ENCODE results near the gene UBALD2. TPM values are rescaled to one million over a fixed set of nuclear protein-coding genes. Genes with fewer than 3 reads are reported as not detected.

UBALD2 gene
- total and polyA plus RNA-seq, 9 donors: 3.6 to 21.9 (median 13.9) TPM

- H3K4me3 ChIP-seq: no peak overlapping the region
Measured at GRCh38 chr17:76277300-76278267, 12.4 kb downstream of the UBALD2 start.

GRCh38 chr17:76278268-76278908, 13.2 kb downstream of the UBALD2 start:
- DNase-seq: no peak
- Histone ChIP-seq H3K4me3 (no peak overlapping the region), H3K36me3 (no peaks in the 10 kb centered on the region), H3K9me3 (no peaks in the 10 kb centered on the region), H3K4me1 (ENCODE audit: insufficient read depth) (peaks cover 1% of the 10 kb centered on the region), H3K27me3 (no peaks in the 10 kb centered on the region), H3K27ac (no peak overlapping the region)
- 78 to 88% (median 79%) methylated on average over 17 to 19 of the region's 19 CpGs for WGBS, 3 donors
- intact Hi-C loops (cut with DNase I): loop anchor here (2.0 to 10.0 kb wide), 6 partner anchors 94 to 364 kb away; no protein-coding TSS in a partner anchor
- TF ChIP-seq POLR2A (IDR thresholded peaks at IDR 0.05) (no peak), CTCF (IDR thresholded peaks at IDR 0.05) (no peak), EP300 (IDR thresholded peaks at IDR 0.05) (no peak)

More at GRCh38 chr17:76277300-76278267, 12.4 kb downstream of the UBALD2 start:
- intact Hi-C loops (cut with DNase I): loop anchor here (2.0 to 10.0 kb wide), 6 partner anchors 93 to 363 kb away; no protein-coding TSS in a partner anchor
- 85 to 88% (median 85%) methylated on average over 30 to 31 of the region's 31 CpGs for WGBS, 3 donors
- no peaks in the 10 kb centered on the region for H3K36me3 ChIP-seq
- peaks cover 2% of the 10 kb centered on the region for H3K4me1 ChIP-seq (ENCODE audit: insufficient read depth)
- no peak overlapping the region for H3K27ac ChIP-seq
- TF ChIP-seq CTCF (IDR thresholded peaks at IDR 0.05) (no peak), EP300 (IDR thresholded peaks at IDR 0.05) (no peak), POLR2A (IDR thresholded peaks at IDR 0.05) (no peak)
- H3K9me3 ChIP-seq: no peaks in the 10 kb centered on the region
- DNase-seq: no peak
- no peaks in the 10 kb centered on the region for H3K27me3 ChIP-seq

GRCh38 chr17:76278952-76279741, 14.0 kb downstream of the UBALD2 start:
- 43 to 52% (median 45%) methylated on average over 27 to 28 of the region's 28 CpGs for WGBS, 3 donors
- Histone ChIP-seq H3K27ac (no peak overlapping the region), H3K4me1 (ENCODE audit: insufficient read depth) (peaks cover 1% of the 10 kb centered on the region), H3K27me3 (no peaks in the 10 kb centered on the region), H3K9me3 (no peaks in the 10 kb centered on the region), H3K36me3 (no peaks in the 10 kb centered on the region), H3K4me3 (no peak overlapping the region)
- TF ChIP-seq CTCF (IDR thresholded peaks at IDR 0.05) (peak; percentile 85 to 96 (median 90)), POLR2A (IDR thresholded peaks at IDR 0.05) (no peak), EP300 (IDR thresholded peaks at IDR 0.05) (no peak)
- DNase-seq: peak; percentile 82 to 94 (median 91)
- intact Hi-C loops (cut with DNase I): loop anchor here (1.0 to 10.0 kb wide), 7 partner anchors 94 to 364 kb away; no protein-coding TSS in a partner anchor
